GM18499 (cell line): ENCODE data around the gene RALGPS1.
"Not testable (repeated sequence)": the region's sequence is repeated elsewhere in the genome, so short reads cannot be mapped to it uniquely, and the experiment has no call there.

Experiments used
- ATAC-seq: cut with Tn5 transposase; IDR thresholded peaks from one replicate; pipeline ENCODE4 v1.9.1; 2021; ENCODE audit warnings: moderate number of reproducible peaks; ENCODE audit not compliant: insufficient read depth, unreplicated experiment

The RALGPS1 gene

DNA sequence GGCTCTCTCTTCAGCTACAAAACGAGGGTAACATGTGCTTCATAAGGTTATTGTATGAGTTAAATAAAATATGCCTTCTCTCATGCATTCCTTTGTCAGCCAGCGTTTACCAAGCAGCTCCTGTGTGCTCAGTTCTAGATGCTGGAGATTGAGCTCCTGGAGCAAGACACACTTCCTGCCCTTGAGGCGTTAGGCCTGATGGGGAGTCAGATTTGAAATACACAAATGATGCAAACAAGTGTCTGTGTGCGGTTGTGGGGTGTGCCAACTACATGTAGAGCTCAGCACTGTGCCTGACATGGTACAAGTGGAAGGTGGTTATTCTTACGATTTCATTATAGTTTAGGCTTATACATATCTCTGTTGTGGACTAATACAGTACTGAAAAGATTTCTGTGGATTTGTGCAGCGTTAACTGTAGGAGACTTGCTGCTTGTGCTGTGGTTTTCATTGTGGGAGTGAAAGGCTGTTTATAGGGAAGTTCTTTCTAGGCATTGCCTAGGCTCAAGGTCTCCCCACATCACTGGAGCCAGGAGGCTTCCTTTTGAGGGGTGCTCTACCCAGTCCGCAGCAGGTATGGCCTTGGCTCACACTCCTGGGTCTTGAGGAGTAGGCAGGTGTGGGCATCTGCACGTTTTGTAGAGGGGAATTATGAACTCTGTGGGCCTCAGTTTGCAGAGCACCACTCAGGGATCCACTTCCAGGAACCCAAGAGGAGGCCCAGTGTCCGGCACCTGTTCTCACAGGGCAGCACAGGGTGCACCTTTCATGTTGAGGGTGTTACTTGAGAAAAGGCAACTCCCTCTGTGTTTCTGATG lies 247.7 kb downstream of the RALGPS1 start:
- ATAC-seq, result no peak

DNA sequence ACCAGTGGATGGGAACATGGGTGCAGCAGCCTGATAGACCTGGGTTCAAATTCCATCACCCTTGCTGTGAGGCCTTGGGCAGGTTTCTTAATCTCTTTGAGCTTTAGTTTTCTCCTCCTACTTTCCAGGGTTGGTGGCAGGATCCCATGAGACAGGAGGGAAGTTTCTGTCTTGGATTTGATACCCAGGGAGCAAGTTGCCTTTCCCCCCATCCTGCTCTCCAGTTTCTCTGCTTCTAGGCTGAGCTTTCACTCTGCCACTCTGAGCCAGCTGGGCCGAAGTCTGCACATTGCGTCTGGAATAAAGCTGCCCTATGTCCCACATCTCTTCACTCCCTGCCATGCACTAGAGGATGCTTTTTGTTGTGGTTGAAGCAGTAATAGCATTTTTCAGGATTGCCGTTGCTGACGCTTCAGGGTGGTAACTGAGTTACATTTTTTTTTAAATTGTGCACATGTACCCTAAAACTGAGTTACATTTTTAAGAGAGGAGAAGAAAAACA lies 248.3 kb downstream of the RALGPS1 start:
- no peak for ATAC-seq

DNA sequence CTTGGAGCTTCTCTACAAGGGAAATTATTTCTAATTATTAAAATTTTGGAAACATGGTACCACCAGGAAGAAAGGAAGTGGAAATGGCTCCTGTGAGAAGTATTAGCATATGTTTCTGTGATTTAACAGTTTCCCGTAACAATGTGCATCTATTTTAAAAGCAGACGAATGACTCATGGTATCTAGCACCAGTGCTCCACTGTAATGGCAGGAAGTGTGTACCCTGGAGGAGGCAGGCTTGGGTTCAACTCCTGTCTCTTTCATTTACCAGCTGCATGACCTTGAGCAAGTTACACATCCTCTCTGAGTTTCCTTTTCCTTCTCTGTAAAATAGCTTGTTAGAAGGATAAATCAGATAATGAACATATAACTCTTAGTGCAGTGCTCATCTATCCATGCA lies 248.8 kb downstream of the RALGPS1 start:
- no peak for ATAC-seq

DNA sequence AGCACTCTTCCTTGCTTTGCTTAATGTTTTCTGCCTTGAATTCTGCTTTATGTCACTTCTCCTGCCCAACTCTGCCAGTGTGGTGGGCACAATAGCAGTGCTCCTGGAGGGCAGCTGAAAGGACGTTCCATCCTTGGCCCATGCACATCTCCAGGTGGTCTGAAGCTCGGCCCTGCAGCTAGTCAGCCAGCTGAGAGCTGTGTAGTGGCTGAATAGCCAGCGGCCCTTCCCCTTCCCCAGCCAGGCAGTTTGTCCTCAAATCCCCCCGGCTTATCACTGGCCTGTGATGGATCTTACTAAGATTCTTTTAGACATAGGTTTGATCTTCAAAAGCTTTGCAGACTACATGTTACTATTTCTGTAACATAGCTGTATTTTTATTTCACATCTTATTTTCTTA lies 250.5 kb downstream of the RALGPS1 start:
- ATAC-seq, result no peak

DNA sequence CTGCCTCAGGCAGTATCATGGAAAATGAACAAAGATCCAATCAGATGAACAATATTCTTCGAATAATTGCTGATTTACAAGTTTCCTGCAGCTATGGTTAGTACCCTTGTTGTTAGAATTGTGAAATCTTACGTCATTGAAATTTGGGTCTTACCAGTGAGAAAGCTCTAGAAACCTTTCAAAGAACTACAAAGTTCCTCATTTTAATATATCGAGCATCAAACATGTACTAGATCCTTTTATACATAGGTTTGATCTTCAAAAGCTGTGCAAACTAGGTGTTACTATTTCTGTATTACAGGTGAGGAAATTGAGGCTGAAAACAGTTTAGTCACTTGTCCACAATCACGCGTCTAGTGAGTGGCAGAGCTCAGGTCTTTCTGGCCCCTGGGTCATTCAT lies 251.5 kb downstream of the RALGPS1 start:
- no peak for ATAC-seq

DNA sequence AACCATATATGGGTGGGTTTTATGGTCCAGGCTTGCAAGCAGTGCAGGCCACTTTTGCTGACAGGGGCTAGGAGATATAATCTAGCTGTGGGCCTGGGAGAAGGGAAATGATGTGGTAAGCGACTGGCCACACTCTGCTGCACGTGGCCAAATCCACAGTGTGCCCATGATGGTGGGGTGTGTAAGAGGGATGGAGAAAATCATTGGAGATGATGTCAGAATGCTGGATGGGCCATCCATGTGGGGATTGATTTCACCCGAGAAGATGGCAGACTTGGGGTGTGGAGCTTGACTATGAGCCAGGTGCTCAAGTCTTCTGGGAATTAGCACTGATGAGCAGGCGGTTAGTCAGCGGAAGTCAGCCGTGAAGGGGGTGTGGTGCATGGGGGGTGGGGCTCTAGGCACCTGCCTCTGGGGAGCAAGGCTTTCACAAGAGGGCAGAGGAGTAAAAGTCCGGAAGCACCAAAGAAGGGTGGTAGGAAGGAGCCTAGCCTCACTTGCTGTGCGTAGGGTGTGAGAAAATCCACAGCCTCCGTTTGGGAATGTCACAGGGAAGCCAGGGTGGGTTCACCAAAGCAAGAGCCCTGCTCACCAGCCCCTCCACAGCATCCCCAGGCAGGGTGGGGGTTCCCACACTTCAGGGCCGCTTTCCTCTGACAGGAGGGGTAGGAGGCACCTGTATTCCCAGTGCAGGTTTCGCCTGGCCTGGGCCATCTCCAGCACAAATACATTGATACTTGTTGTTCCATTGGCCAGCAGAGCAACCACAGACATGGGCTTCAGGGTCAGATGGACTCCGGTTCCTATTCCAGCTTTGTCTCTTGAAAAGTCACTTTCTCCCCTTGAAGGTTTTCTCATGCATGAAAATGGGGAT lies 252.3 kb downstream of the RALGPS1 start:
- ATAC-seq, result no peak

DNA sequence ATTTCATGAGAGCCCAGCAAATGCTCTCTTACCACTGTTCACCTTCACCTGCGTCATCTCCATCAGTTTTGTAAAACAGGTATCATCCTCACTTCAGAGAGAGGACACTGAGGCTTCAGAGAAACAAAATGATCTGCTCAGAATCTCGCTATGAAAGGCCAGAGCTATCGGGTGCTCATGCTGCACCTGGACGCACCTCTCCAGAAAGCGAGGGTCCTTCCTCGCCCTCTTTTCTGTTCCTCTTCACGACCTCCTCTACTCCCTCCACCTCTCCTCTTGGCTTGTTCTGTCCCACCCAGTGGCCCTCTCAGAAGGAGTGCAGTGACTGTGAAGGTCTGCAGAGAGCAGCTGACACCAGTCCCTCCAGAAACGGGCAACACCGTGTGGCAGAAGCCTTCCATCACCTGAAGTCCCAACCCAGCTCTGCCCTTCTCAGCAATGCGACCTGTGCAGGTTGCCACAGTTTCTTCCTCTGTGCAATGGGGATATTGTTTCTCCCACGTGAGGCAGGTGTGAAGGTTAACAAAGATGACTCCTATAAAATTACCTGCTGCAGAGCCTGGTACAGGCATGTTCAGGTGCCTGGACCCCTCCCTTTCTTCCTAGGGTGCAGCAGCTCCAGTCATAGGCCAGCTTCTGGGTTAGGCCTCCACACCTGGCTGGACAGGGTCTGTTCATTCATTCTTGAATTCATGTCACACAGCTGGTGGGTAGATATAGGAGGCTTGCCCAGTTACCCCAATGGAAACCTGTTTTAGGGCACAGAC lies 253.2 kb downstream of the RALGPS1 start:
- no peak for ATAC-seq

DNA sequence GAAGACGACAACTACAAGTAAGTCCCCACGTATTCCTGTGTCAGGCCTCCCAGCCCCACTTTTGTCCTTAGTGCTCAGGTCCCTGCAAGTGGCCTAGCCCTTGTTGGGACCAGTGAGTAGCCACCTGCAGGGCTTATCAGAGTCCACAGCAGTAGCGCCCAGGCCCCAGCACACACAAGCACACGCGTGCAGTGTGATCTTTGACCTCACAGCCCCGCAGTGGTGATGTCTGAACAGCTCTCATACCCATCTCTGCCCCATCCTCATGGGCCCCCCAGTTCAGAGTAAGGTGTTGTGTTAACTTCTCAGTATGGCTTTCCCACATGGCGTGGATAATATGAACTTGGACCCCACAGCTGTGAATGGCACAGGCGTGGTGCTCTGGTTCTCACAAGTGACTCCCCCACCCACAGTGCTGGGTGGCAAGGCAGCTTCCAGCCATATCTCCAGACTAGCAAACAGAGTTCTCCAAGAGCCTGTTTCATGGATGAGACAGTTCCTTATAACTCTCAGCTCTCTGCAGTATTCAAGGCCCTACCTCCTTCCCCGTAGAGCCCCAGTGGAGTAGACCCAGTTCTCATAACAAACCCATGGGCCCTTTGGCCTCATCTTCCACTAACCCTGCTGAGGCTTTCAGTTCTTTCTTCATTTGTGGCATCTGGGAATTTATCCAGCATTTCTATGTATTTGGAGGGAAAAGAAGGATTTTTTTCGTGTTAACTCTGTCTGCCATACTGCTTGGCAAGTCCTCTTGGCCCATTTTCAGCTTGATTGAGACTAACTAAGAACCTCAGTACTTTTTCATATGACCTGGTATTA lies 254.4 kb downstream of the RALGPS1 start:
- ATAC-seq, result no peak

DNA sequence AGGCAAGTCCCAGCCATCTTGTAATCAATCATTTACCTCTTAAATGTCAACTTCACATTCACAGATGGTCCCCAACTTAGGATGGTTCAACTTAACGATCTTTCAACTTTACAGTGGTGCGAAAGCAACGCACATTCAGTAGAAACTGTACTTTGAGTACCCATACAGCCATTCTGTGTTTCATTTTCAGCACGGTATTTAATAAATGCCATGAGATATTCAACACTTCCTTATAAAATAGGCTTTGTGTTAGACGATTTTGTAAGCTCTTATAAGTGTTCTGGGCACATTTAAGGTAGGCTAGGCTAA lies 254.9 kb downstream of the RALGPS1 start:
- ATAC-seq, result no peak

DNA sequence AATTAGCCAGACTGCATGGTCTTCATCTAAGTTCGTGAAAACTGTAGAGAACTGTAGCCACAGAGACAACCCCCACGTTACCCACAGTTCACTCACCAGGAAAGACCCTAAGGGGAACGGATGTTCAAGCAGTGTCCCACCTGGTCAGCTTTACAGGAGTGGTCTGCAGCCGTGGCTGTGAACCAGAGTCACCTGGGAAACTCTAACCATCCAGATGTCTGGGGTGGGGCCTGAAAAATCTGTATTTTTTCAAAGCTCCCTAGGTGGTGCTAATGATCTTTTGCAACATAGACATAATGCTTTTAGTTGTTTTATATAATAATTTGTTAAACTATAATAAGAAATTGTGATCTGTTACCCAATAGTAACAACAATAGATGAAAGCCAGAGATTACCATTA lies 255.5 kb downstream of the RALGPS1 start:
- no peak for ATAC-seq

DNA sequence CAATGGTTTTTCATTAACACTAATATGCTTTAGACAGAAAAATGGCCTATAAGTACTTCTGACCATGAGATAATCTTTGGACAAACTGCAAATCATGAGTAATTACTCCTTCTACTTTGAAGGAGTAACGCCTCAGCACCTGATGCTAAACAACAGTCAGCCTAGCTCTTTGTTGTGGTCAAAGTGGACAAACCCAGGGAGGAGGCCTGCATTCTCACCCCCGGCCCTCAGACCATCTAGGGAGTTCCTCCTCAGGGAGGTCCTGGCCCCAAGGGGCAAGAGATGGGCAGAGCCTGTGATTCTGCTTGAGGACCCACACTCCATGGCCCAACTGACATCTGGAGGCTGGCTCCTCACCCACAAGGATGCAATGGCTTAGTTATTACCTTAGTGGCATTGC lies 256.1 kb downstream of the RALGPS1 start:
- no peak for ATAC-seq

DNA sequence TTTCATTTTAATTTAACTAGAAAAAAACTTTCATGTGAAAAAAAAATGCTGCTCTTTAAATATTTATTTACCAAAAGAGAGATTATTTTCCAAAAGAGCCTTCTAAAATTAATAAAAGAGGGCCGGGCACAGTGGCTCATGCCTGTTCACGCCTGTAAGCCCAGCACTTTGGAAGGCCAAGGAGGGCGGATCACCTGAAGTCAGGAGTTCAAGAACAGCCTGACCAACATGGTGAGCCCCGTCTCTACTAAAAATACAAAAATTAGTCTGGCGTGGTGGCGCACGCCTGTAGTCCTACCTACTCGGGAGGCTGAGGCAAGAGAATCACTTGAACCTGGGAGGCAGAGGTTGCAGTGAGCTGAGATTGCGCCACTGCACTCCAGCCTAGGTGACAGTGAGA lies 256.8 kb downstream of the RALGPS1 start:
- not testable (repeated sequence) for ATAC-seq

DNA sequence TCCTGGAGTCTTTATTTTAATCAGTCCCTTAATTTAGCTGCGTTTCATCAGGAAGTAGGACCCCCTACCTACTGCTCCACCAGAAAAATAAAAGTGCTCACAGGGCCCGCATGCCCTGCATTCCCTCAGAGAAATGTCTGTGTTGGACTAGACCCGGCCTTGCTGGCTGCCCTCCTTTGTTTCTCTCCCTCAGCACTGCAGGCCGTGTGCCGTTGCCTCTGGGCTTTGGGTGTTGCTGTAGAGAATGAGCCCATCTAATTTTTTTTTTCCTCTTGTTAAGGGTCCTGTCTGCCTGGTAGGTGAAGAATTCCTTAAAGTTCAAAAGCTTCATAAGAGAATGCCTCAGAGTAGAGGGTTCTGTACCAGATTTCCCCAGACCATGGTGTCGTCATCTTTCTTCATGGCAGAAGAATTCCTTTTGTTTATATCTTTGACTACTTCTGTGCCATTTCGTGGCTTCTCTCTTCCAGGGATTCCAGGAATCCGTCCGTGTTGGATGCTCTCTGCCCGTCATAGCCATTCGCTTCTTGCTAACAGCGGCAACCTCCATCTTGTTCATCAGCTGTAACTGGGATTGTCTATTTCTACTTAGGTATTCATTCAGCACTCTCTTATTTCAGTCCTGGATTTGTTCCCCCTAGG lies 257.6 kb downstream of the RALGPS1 start:
- ATAC-seq, result no peak

DNA sequence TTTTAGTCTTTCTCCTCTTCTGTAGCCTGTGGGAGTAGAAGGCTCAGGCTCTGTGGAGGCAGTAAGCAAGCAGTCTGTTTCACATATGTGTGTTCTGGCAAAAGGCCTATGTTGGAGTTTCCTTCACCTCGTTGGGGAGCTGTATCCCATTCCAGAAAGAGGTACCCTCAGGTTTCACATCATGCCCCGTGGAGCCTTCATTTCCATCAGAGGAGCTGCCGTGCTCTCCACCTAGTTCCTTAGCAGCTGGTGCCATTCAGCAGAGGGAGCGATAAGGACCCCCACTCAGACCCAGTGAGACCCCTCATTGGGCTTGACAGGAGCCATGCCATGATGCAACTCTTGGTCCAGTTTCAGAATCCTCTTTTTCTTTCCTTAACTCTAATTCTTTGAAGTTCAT lies 258.5 kb downstream of the RALGPS1 start:
- ATAC-seq, result no peak

DNA sequence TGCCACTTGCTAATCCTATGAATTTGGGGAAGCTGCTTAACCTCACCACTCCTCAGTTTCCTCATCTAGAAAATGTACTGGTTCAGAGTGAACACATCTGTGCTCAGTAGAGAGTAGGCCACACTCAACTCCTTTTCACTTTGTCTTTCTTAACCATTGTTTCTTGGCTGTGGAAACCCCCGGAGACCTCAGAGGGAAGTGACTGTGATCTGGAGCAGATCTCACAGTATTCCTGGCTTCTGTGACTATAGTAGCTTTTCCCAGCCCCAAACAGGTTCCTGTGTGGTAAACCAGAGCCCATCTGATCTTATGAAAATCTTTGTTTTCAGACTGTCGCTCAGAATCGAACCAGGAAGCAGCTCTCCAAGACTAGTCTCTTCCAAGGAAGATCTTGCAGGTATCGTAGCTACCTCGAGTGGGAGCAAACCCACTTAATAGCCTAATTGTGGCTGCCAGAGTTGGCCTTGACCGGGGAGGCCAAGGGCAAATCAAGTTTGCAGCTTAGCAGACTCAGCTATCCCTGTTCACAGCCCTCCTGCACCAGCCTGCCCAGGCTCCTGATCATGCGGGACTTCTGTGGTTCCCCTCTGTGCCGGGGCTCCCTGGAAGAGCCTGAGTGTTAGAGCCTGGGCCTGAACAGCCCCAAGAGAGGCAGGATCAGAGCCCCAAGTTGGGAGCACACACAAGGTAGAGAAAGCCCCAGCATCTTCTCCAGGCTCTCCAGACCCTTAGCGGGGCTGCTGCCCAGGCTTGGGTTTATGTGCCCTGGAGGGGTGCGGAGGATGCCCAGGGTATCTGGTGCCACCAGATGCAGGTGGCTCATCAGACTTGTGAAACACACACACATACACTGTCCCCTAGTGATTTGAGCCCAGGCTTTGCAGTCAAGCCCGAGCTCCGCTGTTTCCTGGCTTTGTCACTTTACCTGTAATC lies 260.1 kb downstream of the RALGPS1 start:
- no peak for ATAC-seq

DNA sequence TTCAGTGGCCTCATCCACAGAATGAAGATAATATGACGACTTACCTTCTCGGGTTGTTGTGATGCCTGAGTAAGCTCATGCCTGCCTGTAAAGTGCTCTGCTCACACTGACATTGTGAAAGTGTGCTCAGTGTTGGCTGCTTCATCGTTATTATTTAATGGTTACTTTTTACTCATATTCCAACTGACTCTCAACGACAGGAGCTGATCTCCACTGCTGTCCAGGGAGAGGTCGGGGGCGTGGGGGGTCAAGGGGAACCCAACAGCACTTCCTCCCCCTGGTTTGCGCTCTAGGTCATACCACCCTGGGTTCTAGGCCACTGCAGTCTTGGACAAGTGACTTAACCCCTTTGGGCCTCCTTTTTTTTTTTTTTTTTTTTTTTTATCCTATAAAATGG lies 260.7 kb downstream of the RALGPS1 start:
- ATAC-seq, result no peak

DNA sequence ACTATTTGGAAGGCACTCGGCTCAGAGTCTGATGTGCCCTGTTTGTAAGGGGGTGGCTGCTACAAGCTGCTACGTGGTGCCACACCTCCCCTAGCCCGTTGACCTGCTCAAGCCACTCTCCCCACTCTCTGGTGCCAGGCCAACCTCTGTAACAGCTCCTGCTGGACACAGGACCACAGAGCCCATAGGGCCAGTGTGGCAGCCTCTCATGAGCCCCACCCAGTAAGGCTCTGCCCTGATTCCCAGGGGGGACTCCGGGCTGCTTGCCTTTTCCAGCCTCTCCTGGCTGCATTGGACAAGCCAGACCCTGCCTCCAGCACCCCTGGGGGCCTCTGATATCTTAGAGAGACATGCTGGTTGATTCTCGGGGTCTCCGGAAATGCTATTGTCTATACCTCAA lies 261.2 kb downstream of the RALGPS1 start:
- ATAC-seq, result no peak

DNA sequence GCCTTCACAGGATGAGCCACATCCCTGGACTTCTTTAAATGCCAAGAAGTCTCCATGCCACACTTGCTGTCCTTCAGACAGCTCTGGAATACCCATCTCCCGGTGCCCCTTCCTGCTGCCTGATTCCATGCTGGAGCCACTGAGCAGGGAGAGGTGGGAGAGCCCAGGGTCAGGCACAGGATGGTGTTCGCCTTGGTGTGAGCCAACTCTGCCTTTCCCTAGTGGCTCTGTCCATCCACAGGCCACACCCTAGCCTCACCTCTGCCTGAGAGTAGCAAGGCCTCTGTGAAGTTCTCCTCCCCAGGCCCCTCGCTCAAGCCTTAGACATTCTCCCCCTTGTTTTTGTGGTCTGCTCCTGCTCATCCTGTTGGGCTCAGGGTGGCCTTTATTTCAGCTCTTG lies 262.0 kb downstream of the RALGPS1 start:
- ATAC-seq, result no peak
